Activated T-helper 1 cell treated with Interleukin-2 at 50 U/mL for 16 hours (primary cell): ENCODE measurements around the gene FIBP.
A peak's percentile ranks its signal among the peaks of the same experiment; 100 is the strongest.

Experiments
- DNase-seq: peaks from one replicate; pipeline ENCODE4 v3.0.0-alpha.2; 2020; ENCODE audit warnings: low read depth

The FIBP gene

DNA sequence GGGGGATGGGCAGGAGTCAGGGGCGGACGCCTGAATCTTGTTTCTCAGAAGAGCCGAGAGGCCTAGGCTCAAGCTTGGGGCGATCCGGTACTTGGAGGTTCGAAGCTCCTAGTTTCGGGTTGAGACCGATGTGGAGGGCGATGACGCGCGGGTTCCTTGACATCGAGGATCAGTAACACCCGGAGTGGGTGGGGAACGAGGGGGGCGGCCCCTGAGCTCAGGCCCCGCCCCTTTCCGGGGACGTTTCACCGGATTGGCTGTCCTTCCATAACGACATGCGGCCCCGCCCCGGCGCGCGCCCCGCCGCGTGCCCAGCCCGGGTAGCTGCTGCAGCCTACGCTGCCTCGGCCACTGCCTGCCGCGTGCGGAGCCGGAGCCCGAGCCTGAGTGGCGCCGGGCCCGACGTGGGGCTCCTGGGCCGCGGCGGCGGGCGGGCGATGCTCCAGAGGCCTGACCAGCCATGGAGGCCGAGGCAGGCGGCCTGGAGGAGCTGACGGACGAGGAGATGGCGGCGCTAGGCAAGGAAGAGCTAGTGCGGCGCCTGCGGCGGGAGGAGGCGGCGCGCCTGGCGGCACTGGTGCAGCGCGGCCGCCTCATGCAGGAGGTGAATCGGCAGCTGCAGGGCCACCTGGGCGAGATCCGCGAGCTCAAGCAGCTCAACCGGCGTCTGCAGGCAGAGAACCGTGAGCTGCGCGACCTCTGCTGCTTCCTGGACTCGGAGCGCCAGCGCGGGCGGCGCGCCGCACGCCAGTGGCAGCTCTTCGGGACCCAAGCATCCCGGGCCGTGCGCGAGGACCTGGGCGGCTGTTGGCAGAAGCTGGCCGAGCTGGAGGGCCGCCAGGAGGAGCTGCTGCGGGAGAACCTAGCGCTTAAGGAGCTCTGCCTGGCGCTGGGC is 2.3 kb upstream of the FIBP start, which contains the start of gene CCDC85B:
TSS of gene CCDC85B (plus strand) at position 350 of the 895 bp plus-strand sequence. CDS start at position 461, 111 bp downstream.
- peak; percentile 98 for DNase-seq

DNA sequence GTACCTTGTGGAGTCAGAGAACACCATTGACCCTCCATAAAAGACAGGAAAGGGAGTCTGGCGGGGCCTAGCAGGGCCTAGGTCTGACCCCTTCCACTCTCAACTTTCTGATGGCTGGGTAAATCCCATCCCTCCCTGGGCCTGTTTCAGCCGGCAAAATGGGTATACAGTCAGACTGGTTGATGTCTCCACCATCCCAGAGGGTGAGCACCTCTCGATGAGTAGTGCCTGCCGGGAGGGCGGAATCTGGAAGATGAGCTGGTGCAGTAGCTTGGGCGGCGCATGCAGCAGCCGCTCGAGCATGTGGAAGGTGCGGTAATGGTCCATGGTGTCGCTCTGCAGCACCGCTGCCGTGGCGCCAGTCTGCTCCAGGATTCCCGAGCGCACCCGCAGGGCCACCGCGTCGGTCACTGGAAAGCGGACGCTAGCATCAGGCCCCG is 528 bp downstream of the FIBP start:
- DNase-seq, result no peak

DNA sequence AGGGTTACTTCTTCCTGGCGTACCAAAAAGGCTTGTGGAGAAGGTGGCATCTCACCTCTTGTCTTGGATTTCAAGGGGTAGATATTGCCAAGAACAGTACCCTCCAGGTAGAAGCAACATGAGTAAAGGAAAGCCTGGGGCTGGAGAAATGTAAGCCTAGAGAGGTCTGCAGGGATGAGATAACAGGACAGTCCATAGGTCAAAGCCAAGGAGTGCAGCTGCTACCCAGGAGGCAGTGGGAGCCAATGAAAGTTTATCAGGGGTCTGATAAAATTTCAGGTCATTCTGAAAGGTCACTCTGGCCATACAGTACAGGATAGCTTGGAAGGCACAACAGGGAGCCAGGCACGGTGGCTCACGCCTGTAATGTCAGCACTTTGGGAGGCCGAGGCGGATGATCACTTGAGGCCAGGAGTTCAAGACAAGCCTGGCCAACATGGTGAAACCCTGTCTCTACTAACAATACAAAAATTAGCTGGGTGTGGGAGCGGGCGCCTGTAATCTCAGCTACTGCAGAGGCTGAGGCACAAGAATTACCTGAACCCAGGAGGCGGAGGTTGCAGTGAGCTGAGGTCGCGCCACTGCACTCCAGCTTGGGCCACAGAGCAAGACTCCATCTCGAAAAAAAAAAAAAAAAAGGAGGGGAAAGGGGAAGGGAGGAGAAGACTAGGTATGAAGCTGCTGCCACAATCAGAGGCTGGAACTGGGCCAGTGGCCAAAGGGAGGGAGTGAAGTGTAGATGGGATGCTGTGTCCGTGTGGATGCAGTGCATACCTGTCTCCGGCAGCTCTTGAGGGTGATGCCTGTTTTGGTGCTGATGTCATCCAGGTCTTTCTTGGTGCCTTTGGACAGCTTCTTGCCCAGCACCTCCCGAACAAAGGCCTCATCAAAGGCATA is 1.2 kb downstream of the FIBP start:
- DNase-seq, result no peak

DNA sequence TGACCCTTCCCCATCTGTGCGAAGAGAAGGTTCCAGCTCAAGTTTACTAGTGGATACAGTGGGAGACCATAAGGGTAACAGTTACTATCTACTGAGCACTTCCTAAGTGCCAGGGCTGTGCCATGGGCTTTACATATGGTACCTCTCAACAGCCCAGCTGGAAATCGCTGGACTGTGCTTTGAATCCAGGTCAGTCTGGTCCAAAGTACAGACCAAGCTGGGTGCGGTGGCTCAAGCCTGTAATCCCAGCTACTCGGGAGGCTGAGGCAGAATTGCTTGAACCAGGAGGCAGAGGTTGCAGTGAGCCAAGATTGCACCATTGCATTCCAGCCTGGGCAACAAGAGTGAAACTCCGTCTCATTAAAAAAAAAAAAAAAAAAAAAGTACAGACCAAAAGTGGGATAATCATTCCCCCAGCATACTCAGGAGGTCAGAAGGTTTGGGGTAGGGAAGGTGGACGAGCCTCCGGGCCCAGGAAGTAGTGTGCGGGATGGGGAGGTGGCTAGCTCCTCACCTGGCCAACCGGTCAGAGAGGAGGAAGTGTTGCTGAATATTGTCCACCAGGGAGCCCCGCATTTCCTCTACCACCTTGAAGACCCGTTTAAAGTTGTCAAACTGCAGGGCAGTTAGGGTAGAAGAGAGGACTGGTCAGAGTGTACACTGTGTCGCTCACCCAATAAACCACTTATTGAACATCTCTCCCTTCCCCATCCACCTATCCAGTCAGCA is 2.3 kb downstream of the FIBP start:
- DNase-seq, result no peak

DNA sequence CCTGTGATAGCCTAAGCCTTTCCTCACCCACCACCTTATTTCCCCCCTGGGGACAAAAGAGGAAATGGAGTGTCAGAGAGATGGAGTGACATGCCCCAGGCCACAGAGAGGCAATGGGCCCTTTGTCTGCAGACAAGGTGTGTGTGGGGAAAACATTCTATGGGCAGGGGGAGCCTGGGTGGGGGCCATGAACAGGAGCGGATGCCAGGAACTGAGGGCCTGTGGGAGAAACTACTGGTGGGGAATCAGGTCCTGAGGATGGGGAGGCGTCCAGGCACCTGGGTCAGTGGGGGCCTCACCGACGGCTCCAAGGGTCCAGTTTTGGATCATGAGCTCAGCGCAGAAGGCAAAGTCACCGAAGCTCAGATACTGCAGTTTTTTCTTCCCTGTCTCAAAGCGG is 3.0 kb downstream of the FIBP start:
- DNase-seq, result no peak

DNA sequence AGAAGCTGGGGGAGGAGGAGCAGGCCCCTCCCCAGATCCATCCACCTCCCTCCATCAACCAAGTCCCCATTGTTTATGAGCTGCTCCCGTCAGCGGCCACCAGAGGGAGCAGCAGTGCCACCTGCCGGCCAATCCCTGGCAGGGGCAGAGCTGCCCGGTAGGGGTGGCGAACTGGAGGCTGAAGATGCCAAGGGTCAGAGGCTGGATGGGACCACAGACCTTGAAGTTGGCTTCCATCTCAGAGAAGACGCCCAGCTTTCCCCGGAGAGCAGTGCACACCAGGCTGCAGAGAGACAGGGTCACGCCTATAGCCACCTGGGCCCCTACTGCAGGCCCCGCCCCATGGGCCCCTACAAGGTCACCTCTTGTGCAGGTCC is 3.6 kb downstream of the FIBP start:
- DNase-seq, result peak; percentile 72

DNA sequence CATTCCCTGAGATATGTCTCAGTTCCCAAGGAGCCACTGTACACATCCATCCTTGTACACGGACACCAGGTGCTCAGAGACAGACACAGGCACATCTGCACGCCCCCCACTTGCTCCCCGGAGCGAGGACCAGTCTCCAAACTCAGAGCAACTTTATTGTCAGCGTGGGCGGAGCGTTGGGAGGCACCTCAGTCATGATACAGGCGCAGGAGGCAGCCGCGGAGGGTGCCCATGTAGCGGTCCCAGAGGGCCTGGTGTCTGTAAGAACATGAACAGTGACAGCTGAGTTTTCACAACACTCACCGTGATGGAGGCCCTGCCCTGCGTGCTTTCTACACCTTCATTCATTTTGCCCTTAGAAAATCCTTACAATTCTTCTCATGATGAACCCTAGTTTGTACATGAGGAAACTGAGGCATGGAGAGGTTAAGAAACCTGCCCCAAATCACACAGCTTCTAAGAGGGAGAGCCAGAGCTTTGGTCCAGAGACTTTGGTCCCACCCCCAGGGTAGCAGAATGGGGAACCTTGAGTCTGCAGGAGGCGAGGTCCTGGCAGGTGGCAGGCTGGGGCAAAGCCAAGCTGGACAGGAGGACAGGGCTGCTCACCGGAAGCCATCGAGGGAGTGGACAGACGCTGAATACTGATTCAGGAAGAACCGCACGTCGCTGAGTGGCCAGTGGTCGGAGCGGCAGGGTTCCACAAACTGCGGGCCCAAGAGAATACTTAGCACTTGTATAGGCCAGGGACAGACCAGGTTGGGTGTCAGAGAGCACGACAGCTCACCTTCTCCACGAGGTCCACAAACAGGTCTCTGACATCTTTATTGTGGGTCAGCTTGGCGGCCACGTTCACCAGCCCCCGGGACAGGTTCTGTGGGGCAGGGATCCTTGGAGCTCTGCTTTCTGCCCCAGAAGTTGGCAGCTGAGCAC is 4.2 kb downstream of the FIBP start:
- no peak for DNase-seq

- no peak for DNase-seq
Measured at GRCh38 chr11:65883058-65883761, 5.1 kb downstream of the FIBP start.

- no peak for DNase-seq
Measured at GRCh38 chr11:65882120-65883057, 5.9 kb downstream of the FIBP start.

- DNase-seq, result no peak
Measured at GRCh38 chr11:65880844-65881421, 7.3 kb downstream of the FIBP start.

- DNase-seq, result no peak
Measured at GRCh38 chr11:65880027-65880426, 8.2 kb downstream of the FIBP start.

DNA sequence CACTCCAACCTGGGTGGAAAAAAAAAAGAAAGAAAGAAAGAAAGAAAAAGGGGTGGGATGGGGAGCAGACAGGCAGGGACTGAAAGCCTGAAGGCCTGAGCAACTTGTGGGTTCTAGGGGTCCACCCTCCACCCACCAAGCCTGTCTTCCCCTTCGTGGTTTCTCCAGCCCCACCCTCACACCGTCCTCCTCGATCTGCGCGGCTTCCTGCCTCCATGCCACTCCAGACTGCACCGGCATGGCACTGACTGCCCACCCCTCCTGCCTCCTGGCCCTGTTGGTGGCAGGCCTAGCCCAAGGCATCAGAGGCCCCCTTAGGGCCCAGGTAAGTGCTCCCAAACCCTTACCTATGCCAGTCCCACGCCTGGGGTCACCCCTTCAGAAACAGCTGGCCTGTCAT is 8.7 kb downstream of the FIBP start, which contains the start of gene CTSW:
TSS of gene CTSW (plus strand) at position 221 of the 400 bp plus-strand sequence. CDS start at position 239, 18 bp downstream.
- DNase-seq, result no peak

DNA sequence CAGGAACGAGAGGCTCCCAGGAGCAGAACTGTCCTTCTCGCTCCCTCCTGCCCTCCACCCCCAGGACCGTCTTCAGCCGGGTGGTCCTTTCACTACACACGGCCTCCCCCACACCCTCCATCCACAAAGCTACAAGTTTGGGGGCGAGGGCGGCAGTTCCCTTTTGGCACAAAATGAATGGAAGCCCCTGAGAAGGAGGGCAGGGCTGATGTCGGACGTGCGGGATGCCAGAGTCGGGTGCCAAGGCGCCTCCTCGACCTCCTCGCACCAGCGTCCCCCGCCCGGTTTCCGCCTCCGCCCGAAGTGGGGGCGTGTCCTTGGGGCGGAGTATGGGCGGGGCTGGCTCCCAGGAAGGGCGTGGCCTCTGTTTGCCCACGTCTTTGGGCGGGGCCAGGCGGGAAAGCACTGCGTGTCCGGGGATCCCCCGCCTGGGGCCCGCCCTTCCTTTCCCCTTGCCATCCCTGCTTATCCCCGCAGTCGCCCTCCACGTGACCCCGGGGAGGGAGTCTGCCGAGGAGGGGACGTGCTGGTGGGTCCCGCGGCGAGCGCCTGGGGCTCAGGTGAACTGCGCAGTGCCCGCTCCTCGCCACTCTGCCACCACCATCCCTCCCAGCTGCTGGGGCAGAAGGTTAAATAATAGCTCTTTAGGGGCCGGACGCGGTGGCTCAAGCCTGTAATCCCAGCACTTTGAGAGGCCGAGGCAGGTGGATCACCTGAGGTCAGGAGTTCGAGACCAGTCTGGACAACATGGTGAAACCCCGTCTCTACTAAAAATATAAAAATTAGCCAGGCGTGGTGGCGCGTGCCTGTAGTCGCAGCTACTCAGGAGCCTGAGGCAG is 14.7 kb downstream of the FIBP start:
- DNase-seq, result peak; percentile 96

- no peak for DNase-seq
Measured at GRCh38 chr11:65872586-65873317, 15.5 kb downstream of the FIBP start, which contains the start of gene EFEMP2. Gene EFEMP2 (minus strand): TSS chr11:65872800. CDS start chr11:65872354, 446 bp downstream.

DNA sequence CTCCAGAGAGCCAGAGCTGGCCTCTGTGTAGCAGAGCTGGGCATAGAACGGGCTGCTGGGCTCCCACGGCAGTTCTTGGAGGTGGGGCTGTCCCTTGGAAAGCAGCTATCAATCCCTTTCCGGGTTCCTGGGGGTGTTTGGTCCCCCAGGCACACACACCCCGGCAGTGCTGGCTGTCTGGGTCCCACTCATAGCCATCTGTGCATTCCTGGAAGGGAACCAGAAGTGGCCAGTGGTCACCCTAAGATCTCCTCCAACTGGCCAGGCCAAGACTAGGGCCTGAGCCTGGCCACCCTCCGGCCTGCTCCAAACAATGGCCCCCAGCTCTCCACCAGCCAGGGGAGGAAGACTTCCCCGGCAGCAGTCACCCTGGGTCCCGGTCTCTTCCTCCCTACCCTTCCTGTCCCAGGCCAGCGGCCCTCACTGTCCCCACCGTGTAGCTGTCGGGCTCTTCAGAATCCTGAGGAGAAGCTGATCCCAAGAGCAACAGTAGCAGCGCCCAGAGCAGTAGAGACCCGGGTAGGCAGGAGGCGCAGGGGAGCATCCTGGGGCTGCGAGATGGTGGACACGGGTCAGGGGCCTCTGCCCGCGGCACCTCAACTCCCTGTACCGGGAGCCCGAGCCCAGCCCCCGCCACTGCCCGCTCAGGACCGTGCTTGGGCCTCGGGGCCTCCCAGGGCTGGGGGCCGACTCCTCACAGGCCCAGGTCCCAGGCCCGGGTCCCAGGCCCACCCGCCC is 16.3 kb downstream of the FIBP start:
- no peak for DNase-seq
